ENCODE measurements around the gene MRPS6.

Gene MRPS6

GRCh38 chr21:34132202-34132601, 58.8 kb downstream of the MRPS6 start:
- DNase-seq (ENCODE audit: low read depth in 2 of 2, low spot score in 1 of 2) = no peak

GRCh38 chr21:34132926-34133325, 59.5 kb downstream of the MRPS6 start:
- no peak for DNase-seq (ENCODE audit: low read depth in 2 of 2, low spot score in 1 of 2)

- DNase-seq (ENCODE audit: low read depth in 2 of 2, low spot score in 1 of 2) = no peak
These were observed 60.0 kb downstream of the MRPS6 start for GRCh38 chr21:34133392-34133791.

- DNase-seq (ENCODE audit: low read depth in 2 of 2, low spot score in 1 of 2) = no peak
These were observed 60.4 kb downstream of the MRPS6 start for GRCh38 chr21:34133802-34134201.

- DNase-seq (ENCODE audit: low read depth in 2 of 2, low spot score in 1 of 2) = no peak
These were observed 62.0 kb downstream of the MRPS6 start for GRCh38 chr21:34135330-34135729.

GRCh38 chr21:34141373-34141772, 68.0 kb downstream of the MRPS6 start:
- DNase-seq (ENCODE audit: low read depth in 2 of 2, low spot score in 1 of 2) = no peak

- no peak for DNase-seq (ENCODE audit: low read depth in 2 of 2, low spot score in 1 of 2)
These were observed 70.4 kb downstream of the MRPS6 start for GRCh38 chr21:34143685-34144182.

GRCh38 chr21:34144224-34144623, 70.8 kb downstream of the MRPS6 start:
- DNase-seq (ENCODE audit: low read depth in 2 of 2, low spot score in 1 of 2) = no peak

- DNase-seq (ENCODE audit: low read depth in 2 of 2, low spot score in 1 of 2) = no peak
These were observed 74.5 kb downstream of the MRPS6 start for GRCh38 chr21:34147792-34148418.

GRCh38 chr21:34148419-34148804, 75.0 kb downstream of the MRPS6 start:
- DNase-seq (ENCODE audit: low read depth in 2 of 2, low spot score in 1 of 2) = no peak

GRCh38 chr21:34148826-34149558, 75.6 kb downstream of the MRPS6 start:
- DNase-seq (ENCODE audit: low read depth in 2 of 2, low spot score in 1 of 2) = no peak

GRCh38 chr21:34152500-34152899, 79.1 kb downstream of the MRPS6 start:
- no peak for DNase-seq (ENCODE audit: low read depth in 2 of 2, low spot score in 1 of 2)

- no peak for DNase-seq (ENCODE audit: low read depth in 2 of 2, low spot score in 1 of 2)
These were observed 81.5 kb downstream of the MRPS6 start for GRCh38 chr21:34154878-34155277.

- DNase-seq (ENCODE audit: low read depth in 2 of 2, low spot score in 1 of 2) = no peak
These were observed 83.6 kb downstream of the MRPS6 start for GRCh38 chr21:34156957-34157356.

GRCh38 chr21:34157521-34157920, 84.1 kb downstream of the MRPS6 start:
- no peak for DNase-seq (ENCODE audit: low read depth in 2 of 2, low spot score in 1 of 2)

GRCh38 chr21:34158866-34159835, 85.8 kb downstream of the MRPS6 start:
- DNase-seq (ENCODE audit: low read depth in 2 of 2, low spot score in 1 of 2) = no peak

- DNase-seq (ENCODE audit: low read depth in 2 of 2, low spot score in 1 of 2) = no peak
These were observed 93.1 kb downstream of the MRPS6 start for GRCh38 chr21:34166468-34166867.

- DNase-seq (ENCODE audit: low read depth in 2 of 2, low spot score in 1 of 2) = no peak
These were observed 97.5 kb downstream of the MRPS6 start for GRCh38 chr21:34170886-34171285.

GRCh38 chr21:34174470-34174869, 101.1 kb downstream of the MRPS6 start:
- DNase-seq (ENCODE audit: low read depth in 2 of 2, low spot score in 1 of 2) = no peak

- DNase-seq (ENCODE audit: low read depth in 2 of 2, low spot score in 1 of 2) = no peak
These were observed 103.1 kb downstream of the MRPS6 start for GRCh38 chr21:34176448-34176847.

- DNase-seq (ENCODE audit: low read depth in 2 of 2, low spot score in 1 of 2) = no peak
These were observed 104.7 kb downstream of the MRPS6 start for GRCh38 chr21:34177919-34178567.
